SK-N-MC (cell line): ENCODE measurements around the gene ZMIZ1.

ENCODE experiments used
- DNase-seq: peaks from one replicate; pipeline ENCODE4 v3.0.0-alpha.2; 2011; ENCODE audit warnings: low read depth, low spot score
- H3K27ac ChIP-seq: fragments of 200-600 bp; sonication (generic); 2 replicates; pipeline ENCODE4 v1.5.1; 2016; ENCODE audit warnings: mixed run types
- H3K36me3 ChIP-seq: fragments of 200-600 bp; sonication (generic); 2 replicates; pipeline ENCODE4 v1.6.1; 2017; ENCODE audit warnings: antibody characterized with exemption, low read length, mixed read lengths; ENCODE audit not compliant: insufficient read depth
- H3K4me3 ChIP-seq: fragments of 200-600 bp; sonication (generic); 2 replicates; pipeline ENCODE4 v1.5.1; 2016
- H3K9ac ChIP-seq: fragments of 200-600 bp; sonication (generic); 2 replicates; pipeline ENCODE4 v1.8.0; 2017; ENCODE audit warnings: mixed run types, mixed read lengths; ENCODE audit not compliant: insufficient read length
- H3K9me3 ChIP-seq: fragments of 200-600 bp; sonication (generic); 2 replicates; pipeline ENCODE4 v1.6.1; 2017; ENCODE audit warnings: low read depth, mild to moderate bottlenecking, antibody characterized with exemption, low read length, moderate library complexity, mixed read lengths
- EZH2 ChIP-seq: fragments of 200-600 bp; sonication (generic); IDR thresholded peaks from one replicate; pipeline ENCODE4 v1.6.1; 2017; ENCODE audit warnings: antibody characterized with exemption
- FOXP2 ChIP-seq: optimal IDR thresholded peaks from 2 replicates; pipeline ENCODE3; 2011; ENCODE audit warnings: mild to moderate bottlenecking, moderate library complexity; ENCODE audit not compliant: insufficient read depth; ENCODE audit errors: extremely low read length, control extremely low read depth
- POLR2AphosphoS5 ChIP-seq: IDR thresholded peaks from 2 replicates; pipeline ENCODE4 v1.6.1; 2012; ENCODE audit warnings: mild to moderate bottlenecking, low read depth, low read length, borderline replicate concordance

Gene ZMIZ1

GRCh38 chr10:79061441-79062315 lies 7.1 kb upstream of the ZMIZ1 start:
- TF ChIP-seq POLR2AphosphoS5 (no peak), EZH2 (no peak), FOXP2 (no peak)
- Histone ChIP-seq H3K36me3 (no peaks in the 10 kb centered on the region), H3K9ac (no peak overlapping the region), H3K27ac (no peak overlapping the region), H3K9me3 (no peaks in the 10 kb centered on the region), H3K4me3 (no peak overlapping the region)
- DNase-seq, result no peak

- DNase-seq, result no peak
- H3K27ac ChIP-seq, result no peak overlapping the region
- no peaks in the 10 kb centered on the region for H3K9me3 ChIP-seq
- H3K36me3 ChIP-seq, result no peaks in the 10 kb centered on the region
- no peak overlapping the region for H3K9ac ChIP-seq
- no peak overlapping the region for H3K4me3 ChIP-seq
- TF ChIP-seq EZH2 (no peak), POLR2AphosphoS5 (no peak), FOXP2 (no peak)
Observed at GRCh38 chr10:79063071-79063491, 5.7 kb upstream of the ZMIZ1 start.

GRCh38 chr10:79063661-79064492 lies 4.9 kb upstream of the ZMIZ1 start:
- no peaks in the 10 kb centered on the region for H3K36me3 ChIP-seq
- no peak for DNase-seq
- TF ChIP-seq POLR2AphosphoS5 (no peak), EZH2 (no peak), FOXP2 (no peak)
- no peak overlapping the region for H3K9ac ChIP-seq
- H3K9me3 ChIP-seq, result no peaks in the 10 kb centered on the region
- H3K4me3 ChIP-seq, result no peak overlapping the region
- H3K27ac ChIP-seq, result no peak overlapping the region

- no peak for TF ChIP-seq POLR2AphosphoS5
- no peak for TF ChIP-seq FOXP2
- TF ChIP-seq EZH2, result no peak
- no peak for DNase-seq
- H3K9me3 ChIP-seq, result no peaks in the 10 kb centered on the region
- no peaks in the 10 kb centered on the region for H3K36me3 ChIP-seq
- H3K4me3 ChIP-seq, result no peak overlapping the region
- H3K9ac ChIP-seq, result no peak overlapping the region
- no peak overlapping the region for H3K27ac ChIP-seq
Observed at GRCh38 chr10:79065091-79065551, 3.6 kb upstream of the ZMIZ1 start.

GRCh38 chr10:79065853-79066252 lies 2.9 kb upstream of the ZMIZ1 start:
- H3K9ac ChIP-seq, result no peak overlapping the region
- DNase-seq, result no peak
- TF ChIP-seq EZH2, result no peak
- no peak for TF ChIP-seq POLR2AphosphoS5
- no peak for TF ChIP-seq FOXP2
- no peak overlapping the region for H3K4me3 ChIP-seq
- H3K9me3 ChIP-seq, result no peaks in the 10 kb centered on the region
- H3K36me3 ChIP-seq, result no peaks in the 10 kb centered on the region
- no peak overlapping the region for H3K27ac ChIP-seq

- H3K36me3 ChIP-seq, result no peaks in the 10 kb centered on the region
- no peaks in the 10 kb centered on the region for H3K9me3 ChIP-seq
- TF ChIP-seq EZH2 (no peak), FOXP2 (no peak), POLR2AphosphoS5 (no peak)
- H3K9ac ChIP-seq, result no peak overlapping the region
- peak overlapping the region; percentile 80 for H3K4me3 ChIP-seq
- DNase-seq, result no peak
- H3K27ac ChIP-seq, result no peak overlapping the region
Observed at GRCh38 chr10:79066411-79067240, 2.1 kb upstream of the ZMIZ1 start.

- DNase-seq, result no peak
- TF ChIP-seq FOXP2 (no peak), EZH2 (no peak), POLR2AphosphoS5 (no peak)
- no peak overlapping the region for H3K27ac ChIP-seq
- H3K9me3 ChIP-seq, result no peaks in the 10 kb centered on the region
- peak overlapping the region; percentile 80 for H3K4me3 ChIP-seq
- H3K36me3 ChIP-seq, result no peaks in the 10 kb centered on the region
- H3K9ac ChIP-seq, result peak overlapping the region; percentile 41
Observed at GRCh38 chr10:79067241-79068202, 1.2 kb upstream of the ZMIZ1 start.
